Peyer's patch (tissue), 4 donors: ENCODE data around the gene ZKSCAN5.

Source experiments
- POLR2A ChIP-seq, 2 donors: fragments of 450-650 bp; IDR thresholded peaks; one replicate each; pipeline ENCODE4 v1.5.1; 2017; ENCODE audit warnings: antibody characterized with exemption in 2 of 2, mild to moderate bottlenecking in 2 of 2, moderate library complexity in 2 of 2
- TF ChIP-seq, protein P1 (sequence below), 6 experiments: fragments of 450-650 bp in 4 of 6; fragments of 200-600 bp in 2 of 6; sonication (generic) in 1 of 6; IDR thresholded peaks; one replicate each; pipeline ENCODE4 v1.5.1; 2017 to 2019; ENCODE audit warnings: antibody characterized with exemption in 6 of 6, mild to moderate bottlenecking in 3 of 6, moderate library complexity in 1 of 6

- TF ChIP-seq, protein P1, sequence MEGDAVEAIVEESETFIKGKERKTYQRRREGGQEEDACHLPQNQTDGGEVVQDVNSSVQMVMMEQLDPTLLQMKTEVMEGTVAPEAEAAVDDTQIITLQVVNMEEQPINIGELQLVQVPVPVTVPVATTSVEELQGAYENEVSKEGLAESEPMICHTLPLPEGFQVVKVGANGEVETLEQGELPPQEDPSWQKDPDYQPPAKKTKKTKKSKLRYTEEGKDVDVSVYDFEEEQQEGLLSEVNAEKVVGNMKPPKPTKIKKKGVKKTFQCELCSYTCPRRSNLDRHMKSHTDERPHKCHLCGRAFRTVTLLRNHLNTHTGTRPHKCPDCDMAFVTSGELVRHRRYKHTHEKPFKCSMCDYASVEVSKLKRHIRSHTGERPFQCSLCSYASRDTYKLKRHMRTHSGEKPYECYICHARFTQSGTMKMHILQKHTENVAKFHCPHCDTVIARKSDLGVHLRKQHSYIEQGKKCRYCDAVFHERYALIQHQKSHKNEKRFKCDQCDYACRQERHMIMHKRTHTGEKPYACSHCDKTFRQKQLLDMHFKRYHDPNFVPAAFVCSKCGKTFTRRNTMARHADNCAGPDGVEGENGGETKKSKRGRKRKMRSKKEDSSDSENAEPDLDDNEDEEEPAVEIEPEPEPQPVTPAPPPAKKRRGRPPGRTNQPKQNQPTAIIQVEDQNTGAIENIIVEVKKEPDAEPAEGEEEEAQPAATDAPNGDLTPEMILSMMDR (IDR thresholded peaks at IDR 0.05) = no peak
- TF ChIP-seq POLR2A (IDR thresholded peaks at IDR 0.05) = no peak
Observed at GRCh38 chr7:99455874-99456273, 48.6 kb upstream of the ZKSCAN5 start.
